HepG2 (cell line): ENCODE data around the gene GSPT1. TPM values are rescaled to one million over a fixed set of nuclear protein-coding genes. Genes with fewer than 3 reads are reported as not detected.

Source experiments
- CHCHD3 ChIP-seq: sonication (generic); formaldehyde crosslinking; IDR thresholded peaks from 2 replicates; pipeline ENCODE4 v1.8.0; 2022; ENCODE audit warnings: mild to moderate bottlenecking, missing genetic modification reagents, moderate library complexity
- CSRNP2 ChIP-seq: sonication (generic); formaldehyde crosslinking; conservative IDR thresholded peaks from 2 replicates; pipeline ENCODE4 v1.8.0; 2022; ENCODE audit warnings: low read depth, missing genetic modification reagents
- GLI4 ChIP-seq: sonication (generic); formaldehyde crosslinking; IDR thresholded peaks from 2 replicates; pipeline ENCODE4 v1.5.1; 2020; ENCODE audit warnings: missing genetic modification reagents, mild to moderate bottlenecking, moderate library complexity, borderline replicate concordance
- MEF2D ChIP-seq: sonication (generic); formaldehyde crosslinking; IDR thresholded peaks from 2 replicates; pipeline ENCODE4 v1.5.1; 2020; ENCODE audit warnings: mild to moderate bottlenecking, missing genetic modification reagents
- SMAD1 ChIP-seq: sonication (generic); formaldehyde crosslinking; IDR thresholded peaks from 2 replicates; pipeline ENCODE4 v1.4.0; 2020; ENCODE audit warnings: missing genetic modification reagents, low read depth, mild to moderate bottlenecking, borderline replicate concordance
- SMAD3 ChIP-seq: sonication (generic); formaldehyde crosslinking; IDR thresholded peaks from 2 replicates; pipeline ENCODE4 v1.4.0; 2020; ENCODE audit warnings: missing genetic modification reagents
- SOX13 ChIP-seq, 3 experiments: fragments of 450-650 bp in 1 of 3; sonication (generic) in 1 of 3; formaldehyde crosslinking in 1 of 3; IDR thresholded peaks in 2 of 3; conservative IDR thresholded peaks in 1 of 3; 2 replicates each; pipeline versions ENCODE4 v1.5.0 to v1.6.1; 2016 to 2020; ENCODE audit warnings: antibody characterized with exemption in 1 of 3, mild to moderate bottlenecking in 1 of 3, missing compliant biosample characterization in 1 of 3, missing genetic modification reagents in 1 of 3, moderate library complexity in 1 of 3
- STAG1 ChIP-seq: sonication (generic); formaldehyde crosslinking; IDR thresholded peaks from 2 replicates; pipeline ENCODE4 v1.4.0; 2020; ENCODE audit warnings: missing genetic modification reagents
- TAF15 ChIP-seq: fragments of 200-400 bp; formaldehyde crosslinking; IDR thresholded peaks from one replicate; pipeline ENCODE4 v1.6.1; 2018; ENCODE audit warnings: mild to moderate bottlenecking, low read depth, low read length; ENCODE audit not compliant: poor library complexity, severe bottlenecking
- ZNF205 ChIP-seq: IDR thresholded peaks from 2 replicates; pipeline ENCODE4 v1.6.1; 2018; ENCODE audit warnings: missing biosample characterization, missing genetic modification reagents
- ZNF296 ChIP-seq: sonication (generic); formaldehyde crosslinking; conservative IDR thresholded peaks from 2 replicates; pipeline ENCODE4 v1.5.0; 2020; ENCODE audit warnings: mild to moderate bottlenecking, missing genetic modification reagents
- ZNF749 ChIP-seq: sonication (generic); formaldehyde crosslinking; IDR thresholded peaks from 2 replicates; pipeline ENCODE4 v1.8.0; 2022; ENCODE audit warnings: mild to moderate bottlenecking, missing genetic modification reagents, moderate library complexity, borderline replicate concordance
- ZNF775 ChIP-seq: sonication (generic); formaldehyde crosslinking; IDR thresholded peaks from 2 replicates; pipeline ENCODE4 v1.4.0; 2020; ENCODE audit warnings: missing genetic modification reagents, mild to moderate bottlenecking, moderate library complexity, borderline replicate concordance
- ZNF800 ChIP-seq: sonication (generic); formaldehyde crosslinking; IDR thresholded peaks from 2 replicates; pipeline ENCODE4 v1.4.0; 2020; ENCODE audit warnings: missing genetic modification reagents
- polyA plus RNA-seq, 8 experiments: library from polyadenylated mRNA; depleted of rRNA in 3 of 8; stranded (reverse) in 7 of 8; unstranded in 1 of 8; fragments of >200 nt; fragmentation: Illumina TruSeq in 4 of 8; extraction: Trizol in 4 of 8; gene quantifications; 2 replicates each; pipeline versions ENCODE4 v1.2.1 to v1.2.3, GENCODE V29; 2011 to 2016; ENCODE audit warnings: low read depth in 4 of 8, missing spikeins in 1 of 8, mixed read lengths in 1 of 8; ENCODE audit not compliant: insufficient read depth in 1 of 8
- total RNA-seq, 5 experiments: library from RNA; depleted of rRNA; stranded (reverse); fragments of >200 nt; fragmentation: Illumina TruSeq; extraction: Trizol; gene quantifications; 2 replicates each; pipeline ENCODE4 v1.2.3, GENCODE V29; 2016; ENCODE audit warnings: low read depth in 1 of 5
- TF ChIP-seq, protein P1 (sequence below): IDR thresholded peaks from 2 replicates; pipeline ENCODE4 v1.6.1; 2012; ENCODE audit warnings: low read depth, low read length, improper control_type of control experiment
- TF ChIP-seq, protein P2 (sequence below): IDR thresholded peaks from 2 replicates; pipeline ENCODE4 v1.4.0; 2020; ENCODE audit warnings: mild to moderate bottlenecking, missing genetic modification reagents
- TF ChIP-seq, protein P3 (sequence below): sonication (generic); formaldehyde crosslinking; IDR thresholded peaks from 2 replicates; pipeline ENCODE4 v1.4.0; 2020; ENCODE audit warnings: missing genetic modification reagents

Gene GSPT1
- total and polyA plus RNA-seq, 2 of the 13 experiments (the other 11 are each of a cell fraction or from before 2014, with no cell fraction given), result 120 to 316 TPM

DNA sequence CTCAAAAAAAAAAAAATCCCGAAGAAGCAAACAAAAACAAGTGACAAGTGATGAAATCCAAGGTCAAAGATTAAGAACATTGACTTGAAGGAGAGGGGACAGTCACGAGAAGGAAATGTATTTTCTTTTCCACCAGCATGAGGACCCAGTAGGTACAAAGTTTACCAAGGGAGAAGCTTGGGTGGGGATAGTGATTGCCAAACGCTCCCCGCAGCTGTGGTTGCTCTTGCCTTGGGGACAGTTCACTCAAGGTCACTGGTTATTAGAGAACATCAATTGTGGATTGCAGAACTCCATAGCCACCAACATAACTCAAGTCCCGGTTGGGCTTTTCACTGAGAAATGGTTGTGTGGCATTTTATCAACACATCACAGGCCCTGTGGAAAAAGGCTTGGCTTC, 91.4 kb downstream of the GSPT1 start (continued):
- peak; percentile 63; the same call in 1 of the 2 replicates for TF ChIP-seq MEF2D (CRISPR knock-in tag)
- no peak for TF ChIP-seq ZNF800 (CRISPR knock-in tag)
- TF ChIP-seq, protein P1, sequence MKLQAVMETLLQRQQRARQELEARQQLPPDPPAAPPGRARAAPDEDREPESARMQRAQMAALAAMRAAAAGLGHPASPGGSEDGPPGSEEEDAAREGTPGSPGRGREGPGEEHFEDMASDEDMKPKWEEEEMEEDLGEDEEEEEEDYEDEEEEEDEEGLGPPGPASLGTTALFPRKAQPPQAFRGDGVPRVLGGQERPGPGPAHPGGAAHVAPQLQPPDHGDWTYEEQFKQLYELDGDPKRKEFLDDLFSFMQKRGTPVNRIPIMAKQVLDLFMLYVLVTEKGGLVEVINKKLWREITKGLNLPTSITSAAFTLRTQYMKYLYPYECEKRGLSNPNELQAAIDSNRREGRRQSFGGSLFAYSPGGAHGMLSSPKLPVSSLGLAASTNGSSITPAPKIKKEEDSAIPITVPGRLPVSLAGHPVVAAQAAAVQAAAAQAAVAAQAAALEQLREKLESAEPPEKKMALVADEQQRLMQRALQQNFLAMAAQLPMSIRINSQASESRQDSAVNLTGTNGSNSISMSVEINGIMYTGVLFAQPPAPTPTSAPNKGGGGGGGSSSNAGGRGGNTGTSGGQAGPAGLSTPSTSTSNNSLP, result peak; percentile 98
- no peak for TF ChIP-seq GLI4 (CRISPR knock-in tag)
- TF ChIP-seq SOX13 (IDR thresholded peaks at IDR 0.05), result no peak
- peak in 1 of 2 experiments; percentile 63; a peak in 2 of 4 replicates for TF ChIP-seq SOX13 (CRISPR knock-in tag; conservative IDR thresholded peaks at IDR 0.05 in 1 of 2, IDR thresholded peaks at IDR 0.05 in 1 of 2)
- TF ChIP-seq TAF15, result no peak
- TF ChIP-seq SMAD3 (CRISPR knock-in tag), result peak; percentile 75; the same call in 1 of the 2 replicates
- TF ChIP-seq, protein P2, sequence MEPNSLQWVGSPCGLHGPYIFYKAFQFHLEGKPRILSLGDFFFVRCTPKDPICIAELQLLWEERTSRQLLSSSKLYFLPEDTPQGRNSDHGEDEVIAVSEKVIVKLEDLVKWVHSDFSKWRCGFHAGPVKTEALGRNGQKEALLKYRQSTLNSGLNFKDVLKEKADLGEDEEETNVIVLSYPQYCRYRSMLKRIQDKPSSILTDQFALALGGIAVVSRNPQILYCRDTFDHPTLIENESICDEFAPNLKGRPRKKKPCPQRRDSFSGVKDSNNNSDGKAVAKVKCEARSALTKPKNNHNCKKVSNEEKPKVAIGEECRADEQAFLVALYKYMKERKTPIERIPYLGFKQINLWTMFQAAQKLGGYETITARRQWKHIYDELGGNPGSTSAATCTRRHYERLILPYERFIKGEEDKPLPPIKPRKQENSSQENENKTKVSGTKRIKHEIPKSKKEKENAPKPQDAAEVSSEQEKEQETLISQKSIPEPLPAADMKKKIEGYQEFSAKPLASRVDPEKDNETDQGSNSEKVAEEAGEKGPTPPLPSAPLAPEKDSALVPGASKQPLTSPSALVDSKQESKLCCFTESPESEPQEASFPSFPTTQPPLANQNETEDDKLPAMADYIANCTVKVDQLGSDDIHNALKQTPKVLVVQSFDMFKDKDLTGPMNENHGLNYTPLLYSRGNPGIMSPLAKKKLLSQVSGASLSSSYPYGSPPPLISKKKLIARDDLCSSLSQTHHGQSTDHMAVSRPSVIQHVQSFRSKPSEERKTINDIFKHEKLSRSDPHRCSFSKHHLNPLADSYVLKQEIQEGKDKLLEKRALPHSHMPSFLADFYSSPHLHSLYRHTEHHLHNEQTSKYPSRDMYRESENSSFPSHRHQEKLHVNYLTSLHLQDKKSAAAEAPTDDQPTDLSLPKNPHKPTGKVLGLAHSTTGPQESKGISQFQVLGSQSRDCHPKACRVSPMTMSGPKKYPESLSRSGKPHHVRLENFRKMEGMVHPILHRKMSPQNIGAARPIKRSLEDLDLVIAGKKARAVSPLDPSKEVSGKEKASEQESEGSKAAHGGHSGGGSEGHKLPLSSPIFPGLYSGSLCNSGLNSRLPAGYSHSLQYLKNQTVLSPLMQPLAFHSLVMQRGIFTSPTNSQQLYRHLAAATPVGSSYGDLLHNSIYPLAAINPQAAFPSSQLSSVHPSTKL (CRISPR knock-in tag), result peak; percentile 82
- no peak for TF ChIP-seq SMAD1 (CRISPR knock-in tag)
- TF ChIP-seq STAG1 (CRISPR knock-in tag), result no peak
- no peak for TF ChIP-seq CHCHD3 (CRISPR knock-in tag)
- TF ChIP-seq CSRNP2 (CRISPR knock-in tag), result no peak
- no peak for TF ChIP-seq ZNF296 (CRISPR knock-in tag)
- TF ChIP-seq, protein P3, sequence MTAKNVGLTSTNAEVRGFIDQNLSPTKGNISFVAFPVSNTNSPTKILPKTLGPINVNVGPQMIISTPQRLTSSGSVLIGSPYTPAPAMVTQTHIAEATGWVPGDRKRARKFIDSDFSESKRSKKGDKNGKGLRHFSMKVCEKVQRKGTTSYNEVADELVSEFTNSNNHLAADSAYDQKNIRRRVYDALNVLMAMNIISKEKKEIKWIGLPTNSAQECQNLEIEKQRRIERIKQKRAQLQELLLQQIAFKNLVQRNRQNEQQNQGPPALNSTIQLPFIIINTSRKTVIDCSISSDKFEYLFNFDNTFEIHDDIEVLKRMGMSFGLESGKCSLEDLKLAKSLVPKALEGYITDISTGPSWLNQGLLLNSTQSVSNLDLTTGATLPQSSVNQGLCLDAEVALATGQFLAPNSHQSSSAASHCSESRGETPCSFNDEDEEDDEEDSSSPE (CRISPR knock-in tag), result 0 out of 2 replicates have a peak, but pooled peaks have one; percentile 13
- no peak for TF ChIP-seq ZNF749 (CRISPR knock-in tag)
- peak; percentile 75; the same call in 1 of the 2 replicates for TF ChIP-seq ZNF205
- no peak for TF ChIP-seq ZNF775 (CRISPR knock-in tag)
